Endothelial cell of umbilical vein (primary cell): ENCODE results near the gene DIP2C. TPM values are rescaled to one million over a fixed set of nuclear protein-coding genes. Genes with fewer than 3 reads are reported as not detected.

ENCODE experiments used
- BruUV-seq: library from RNA; stranded (reverse); fragments of 400-500 nt; replicated peaks from 2 replicates; lab custom pipeline; 2021; lab: Mats Ljungman, UMichigan
- CTCF ChIA-PET: fragments of 300-600, 350-600 bp; sonication (Branson Sonifier 250); formaldehyde crosslinking; loops from one replicate; lab custom pipeline; 2021; ENCODE audit warnings: antibody characterized with exemption, inconsistent platforms; lab: Charles Lee
- POLR2A ChIA-PET: fragments of 300-600, 350-600 bp; sonication (Branson Sonifier 250); formaldehyde crosslinking; loops from one replicate; lab custom pipeline; 2021; ENCODE audit warnings: antibody characterized with exemption, inconsistent platforms; lab: Charles Lee
- DNase-seq: peaks from one replicate; pipeline ENCODE4 v3.0.0-alpha.2; 2011; ENCODE audit warnings: low read depth, low spot score
- FAIRE-seq: peaks from 2 replicates; lab custom pipeline; 2011; peaks lifted over from hg19 to GRCh38; lab: Jason Lieb, UNC
- H2AFZ ChIP-seq: 2 replicates; pipeline ENCODE4 v1.6.0; 2012; ENCODE audit warnings: low read depth, low read length, control low read depth, inconsistent platforms
- H3K27ac ChIP-seq: 2 replicates; pipeline ENCODE4 v1.5.1; 2011; ENCODE audit warnings: low read depth, mild to moderate bottlenecking, control low read depth, low read length, moderate library complexity; ENCODE audit not compliant: insufficient read depth
- H3K27me3 ChIP-seq, 2 experiments: 2 replicates each; pipeline versions ENCODE4 v1.6.0 to v1.6.1; 2011; ENCODE audit warnings: low read length in 2 of 2, mixed read lengths in 1 of 2; ENCODE audit not compliant: control insufficient read depth in 2 of 2, insufficient read depth in 2 of 2
- H3K36me3 ChIP-seq, 2 experiments: 2 replicates in 1 of 2; 3 replicates in 1 of 2; pipeline ENCODE4 v1.5.1; 2011; ENCODE audit warnings: low read length in 2 of 2, mild to moderate bottlenecking in 1 of 2, moderate library complexity in 1 of 2; ENCODE audit not compliant: control insufficient read depth in 2 of 2, insufficient read depth in 2 of 2; ENCODE audit errors: extremely low read depth in 1 of 2
- H3K4me1 ChIP-seq: 3 replicates; pipeline ENCODE4 v1.5.1; 2011; ENCODE audit warnings: mild to moderate bottlenecking, low read length; ENCODE audit not compliant: control insufficient read depth, insufficient read depth; ENCODE audit errors: extremely low read depth
- H3K4me2 ChIP-seq: 2 replicates; pipeline ENCODE4 v1.6.1; 2011; ENCODE audit warnings: low read length, control low read depth, mixed read lengths; ENCODE audit not compliant: insufficient read depth
- H3K4me3 ChIP-seq, 3 experiments: fragments of 200-600 bp in 1 of 3; sonication (generic), shearing (Covaris generic) in 1 of 3; replicated peaks in 1 of 3; 2 replicates each; pipeline ENCODE4 v1.5.1; 2011 to 2016; ENCODE audit warnings: control low read depth in 3 of 3, low read length in 3 of 3, mild to moderate bottlenecking in 2 of 3, inconsistent platforms in 1 of 3, low read depth in 1 of 3, moderate library complexity in 1 of 3; ENCODE audit not compliant: insufficient read depth in 1 of 3
- H3K79me2 ChIP-seq: 2 replicates; pipeline ENCODE4 v1.6.0; 2012; ENCODE audit warnings: low read length, inconsistent platforms; ENCODE audit not compliant: control insufficient read depth, insufficient read depth
- H3K9ac ChIP-seq: replicated peaks from 2 replicates; pipeline ENCODE3; 2011; ENCODE audit warnings: low read length, control low read depth; ENCODE audit not compliant: insufficient read depth; ENCODE audit errors: extremely low read depth
- H3K9me1 ChIP-seq: replicated peaks from 3 replicates; pipeline ENCODE4 v1.6.0; 2011; ENCODE audit warnings: mild to moderate bottlenecking, low read length; ENCODE audit not compliant: control insufficient read depth, insufficient read depth; ENCODE audit errors: extremely low read depth
- H3K9me3 ChIP-seq: replicated peaks from 2 replicates; pipeline ENCODE4 v1.5.1; 2012; ENCODE audit warnings: low read length, inconsistent platforms; ENCODE audit not compliant: control insufficient read depth, insufficient read depth
- H4K20me1 ChIP-seq: replicated peaks from 2 replicates; pipeline ENCODE3; 2011; ENCODE audit warnings: mild to moderate bottlenecking, low read length; ENCODE audit not compliant: control insufficient read depth, insufficient read depth; ENCODE audit errors: extremely low read depth
- CTCF ChIP-seq, 2 donors: IDR thresholded peaks; 1 replicate in 1 of 2; 2 replicates in 1 of 2; pipeline ENCODE4 v1.5.1; 2011; ENCODE audit warnings: low read length in 2 of 2, mild to moderate bottlenecking in 2 of 2, moderate library complexity in 2 of 2, control low read depth in 1 of 2, inconsistent platforms in 1 of 2, low read depth in 1 of 2; ENCODE audit not compliant: insufficient read depth in 1 of 2; ENCODE audit errors: extremely low read depth in 1 of 2
- EZH2 ChIP-seq: IDR thresholded peaks from 2 replicates; pipeline ENCODE4 v1.6.1; 2012; ENCODE audit warnings: borderline replicate concordance, low read depth, mild to moderate bottlenecking, moderate library complexity, low read length, inconsistent platforms; ENCODE audit not compliant: severe bottlenecking
- FOS ChIP-seq: IDR thresholded peaks from 2 replicates; pipeline ENCODE4 v1.6.1; 2011; ENCODE audit warnings: mild to moderate bottlenecking, low read length, moderate library complexity, borderline replicate concordance; ENCODE audit not compliant: insufficient read depth
- GATA2 ChIP-seq: IDR thresholded peaks from 2 replicates; pipeline ENCODE4 v1.7.0; 2011; ENCODE audit warnings: low read depth, mild to moderate bottlenecking, moderate library complexity, mixed read lengths, low read length; ENCODE audit not compliant: insufficient read length, insufficient read depth
- JUN ChIP-seq: IDR thresholded peaks from 2 replicates; pipeline ENCODE4 v1.6.1; 2011; ENCODE audit warnings: borderline replicate concordance, low read depth; ENCODE audit not compliant: insufficient read length, insufficient read depth
- MAX ChIP-seq: IDR thresholded peaks from 2 replicates; pipeline ENCODE4 v1.6.1; 2011; ENCODE audit not compliant: insufficient read depth, insufficient read length
- MYC ChIP-seq: IDR thresholded peaks from one replicate; pipeline ENCODE4 v1.6.1; 2011; ENCODE audit warnings: mild to moderate bottlenecking, low read depth, low read length
- POLR2A ChIP-seq: IDR thresholded peaks from 2 replicates; pipeline ENCODE4 v1.6.1; 2012; ENCODE audit warnings: low read depth, mild to moderate bottlenecking, control low read depth, low read length
- POLR2AphosphoS5 ChIP-seq: IDR thresholded peaks from 2 replicates; pipeline ENCODE4 v1.6.1; 2012; ENCODE audit warnings: low read depth, mild to moderate bottlenecking, control low read depth, low read length, moderate library complexity; ENCODE audit not compliant: insufficient read depth
- dilution Hi-C: fragments of 300-500 bp; cut with MboI; formaldehyde crosslinking; loops from one replicate; pipeline ENCODE4 v1.15.0; 2019; ENCODE audit warnings: low sequenced_read_pairs; ENCODE audit not compliant: extremely low pct_ligation_motif_present
- intact Hi-C: fragments of 100-400 bp; cut with micrococcal nuclease; formaldehyde crosslinking; loops from one replicate; pipeline ENCODE4 v1.10.0; 2022
- polyA plus RNA-seq, 4 experiments: library from polyadenylated mRNA; depleted of rRNA in 3 of 4; stranded (reverse) in 3 of 4; unstranded in 1 of 4; fragments of >200 nt; gene quantifications; 2 replicates each; pipeline versions ENCODE4 v1.2.1 to v1.2.3, GENCODE V29; 2011 to 2012; ENCODE audit warnings: missing spikeins in 1 of 4
- total RNA-seq: library from RNA; stranded (reverse); gene quantifications from 2 replicates; pipeline ENCODE4 v1.2.3, GENCODE V29; 2021

DIP2C gene
- total and polyA plus RNA-seq, 2 donors (not counting 3 experiments of a cell fraction or from before 2014, with no cell fraction given) = 3.6 to 10.7 TPM

DNA sequence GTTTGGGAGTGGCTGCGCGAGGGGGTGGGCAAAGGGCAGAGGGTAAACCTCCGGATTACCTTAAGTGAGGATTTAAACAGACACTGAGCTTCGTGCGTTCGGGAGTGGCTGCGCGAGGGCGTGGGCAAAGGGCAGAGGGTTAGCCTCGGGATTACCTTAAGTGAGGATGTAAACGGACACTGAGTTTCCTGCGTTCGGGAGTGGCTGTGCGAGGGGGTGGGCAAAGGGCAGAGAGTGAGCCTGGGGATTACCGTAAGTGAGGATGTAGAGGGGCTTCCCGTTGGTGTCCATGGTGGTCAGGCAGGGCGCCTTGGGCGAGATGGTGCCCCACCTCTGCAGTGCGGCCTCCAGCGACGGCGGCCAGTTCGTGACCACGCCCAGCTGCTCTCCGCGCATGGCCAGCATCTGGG, 275.8 kb downstream of the DIP2C start:
- Histone ChIP-seq H3K4me2 (no peak overlapping the region), H3K9ac (no peak overlapping the region), H3K36me3 (no peaks in the 10 kb centered on the region), H3K9me3 (no peaks in the 10 kb centered on the region), H3K79me2 (no peaks in the 10 kb centered on the region), H3K27me3 (no peaks in the 10 kb centered on the region), H2AFZ (no peak overlapping the region), H3K4me1 (no peaks in the 10 kb centered on the region), H4K20me1 (no peaks in the 10 kb centered on the region), H3K9me1 (no peaks in the 10 kb centered on the region), H3K4me3 (no peak overlapping the region), H3K27ac (no peak overlapping the region)
- intact Hi-C loops = no loop called here
- CTCF ChIA-PET = interaction anchor here (1.3 kb wide), 1 partner anchor 375 kb away, joined by 3 read pairs; no protein-coding TSS in a partner anchor
- no peak for DNase-seq
- dilution Hi-C loops = no loop called here
- POLR2A ChIA-PET = no interaction called here
- FAIRE-seq = no peak
- BruUV-seq = no TSS peak
- TF ChIP-seq GATA2 = no peak
- no peak for TF ChIP-seq EZH2
- no peak for TF ChIP-seq FOS
- no peak for TF ChIP-seq MYC
- TF ChIP-seq CTCF (IDR thresholded peaks at IDR 0.05; ENCODE audit: extremely low read depth in 1 of 2, insufficient read depth in 1 of 2, low read depth in 1 of 2, low read length in 2 of 2) = no peak
- TF ChIP-seq MAX = no peak
- no peak for TF ChIP-seq POLR2A
- no peak for TF ChIP-seq JUN
- no peak for TF ChIP-seq POLR2AphosphoS5
